Gastroesophageal sphincter (tissue), 3 donors: ENCODE data around the gene ERBB4.

Experiments
- CTCF ChIP-seq, 4 experiments: fragments of 200-600 bp in 2 of 4; fragments of 450-650 bp in 2 of 4; sonication (generic) in 1 of 4; IDR thresholded peaks; one replicate each; pipeline ENCODE4 v1.5.1; 2017 to 2019; ENCODE audit warnings: antibody characterized with exemption in 4 of 4, mild to moderate bottlenecking in 2 of 4, moderate library complexity in 2 of 4
- EP300 ChIP-seq: sonication (generic); formaldehyde crosslinking; IDR thresholded peaks from one replicate; pipeline ENCODE4 v1.6.1; 2017; ENCODE audit warnings: antibody characterized with exemption, mild to moderate bottlenecking
- POLR2A ChIP-seq, 2 donors: fragments of 450-650 bp; IDR thresholded peaks; one replicate each; pipeline ENCODE4 v1.6.1; 2017; ENCODE audit warnings: antibody characterized with exemption in 2 of 2, mild to moderate bottlenecking in 2 of 2, moderate library complexity in 1 of 2

GRCh38 chr2:211391189-211391567 lies 1147.4 kb downstream of the ERBB4 start:
- TF ChIP-seq CTCF (IDR thresholded peaks at IDR 0.05), result no peak
- no peak for TF ChIP-seq EP300
- TF ChIP-seq POLR2A (IDR thresholded peaks at IDR 0.05), result no peak
